Aorta (tissue), 4 donors: Measurements from ENCODE around the gene GLB1L. TPM values are rescaled to one million over a fixed set of nuclear protein-coding genes. Genes with fewer than 3 reads are reported as not detected.

Source experiments
- microRNA-seq, 2 donors: library from miRNA; unstranded; fragments of <30 nt; microRNA quantifications; one replicate each; pipeline ENCODE4 v1.2.0, GENCODE V29; 2020
- polyA plus RNA-seq, 2 donors: library from polyadenylated mRNA; stranded (reverse); fragments of 200-250 nt; gene quantifications; one replicate each; pipeline ENCODE4 v1.2.3, GENCODE V29; 2013
- total RNA-seq, 2 donors: library from RNA; stranded (reverse); fragmentation: NEBNext Ultra II Directional; extraction: Animal tissue kit (Norgen Biotek cat#: 25700); gene quantifications; one replicate each; pipeline ENCODE4 v1.2.1, GENCODE V29; 2021
- donor health status: healthy with polysubstance abuse.
- donor health status: Bipolar disorder and iron deficiency.
- donor health status: DM: no; HTN: no; CAD: no.
- donor health status: DM: yes; HTN: yes; CAD: no.

GLB1L gene
- total and polyA plus RNA-seq, 4 donors = 2.7 to 7.1 (median 3.3) TPM

Small RNAs within 50 kb of the gene (microRNA-seq; reads per million reads assigned to microRNA genes)
- 0 to 0.99 reads per million in 2 donors for gene MIR153-1

Other genes starting within 250 kb of the GLB1L start
- gene CFAP65, start 203.9 kb downstream of the GLB1L start, total RNA-seq = not detected
- gene CFAP65, start 203.9 kb downstream of the GLB1L start, polyA plus RNA-seq = under 1 TPM in 1 of 2 donors, not detected in 1; 0.15 TPM
- not detected for gene IHH, start 184.5 kb downstream of the GLB1L start, total RNA-seq
- gene IHH, start 184.5 kb downstream of the GLB1L start, polyA plus RNA-seq = 1 to 10 TPM in 1 of 2 donors, under 1 TPM in 1; 0.05 to 2.0 TPM
- 1 to 10 TPM; 6.8 to 9.8 TPM for gene NHEJ1, start 84.6 kb downstream of the GLB1L start, total RNA-seq
- gene NHEJ1, start 84.6 kb downstream of the GLB1L start, polyA plus RNA-seq = 1 to 10 TPM; 8.1 to 8.9 TPM
- 1 to 10 TPM; 3.5 to 7.3 TPM for gene SLC23A3, start 75.4 kb downstream of the GLB1L start, total RNA-seq
- gene SLC23A3, start 75.4 kb downstream of the GLB1L start, polyA plus RNA-seq = 1 to 10 TPM; 1.6 to 4.7 TPM
- gene CNPPD1, start 68.5 kb downstream of the GLB1L start, total RNA-seq = 10 to 100 TPM; 36.9 to 50.0 TPM
- 10 to 100 TPM; 23.9 to 52.3 TPM for gene CNPPD1, start 68.5 kb downstream of the GLB1L start, polyA plus RNA-seq
- 10 to 100 TPM; 48.0 to 70.6 TPM for gene RETREG2, start 67.2 kb downstream of the GLB1L start, total RNA-seq
- 10 to 100 TPM; 19.3 to 44.2 TPM for gene RETREG2, start 67.2 kb downstream of the GLB1L start, polyA plus RNA-seq
- gene ZFAND2B, start 38.7 kb downstream of the GLB1L start, total RNA-seq = 10 to 100 TPM; 40.7 to 43.6 TPM
- 10 to 100 TPM; 30.2 to 73.4 TPM for gene ZFAND2B, start 38.7 kb downstream of the GLB1L start, polyA plus RNA-seq
- gene ABCB6, start 26.5 kb downstream of the GLB1L start, total RNA-seq = 10 to 100 TPM; 16.9 to 28.9 TPM
- 10 to 100 TPM; 16.5 to 72.5 TPM for gene ABCB6, start 26.5 kb downstream of the GLB1L start, polyA plus RNA-seq
- 10 to 100 TPM; 33.9 to 36.3 TPM for gene ATG9A, start 15.8 kb downstream of the GLB1L start, total RNA-seq
- 10 to 100 TPM in 1 of 2 donors, 1 to 10 TPM in 1; 9.6 to 36.6 TPM for gene ATG9A, start 15.8 kb downstream of the GLB1L start, polyA plus RNA-seq
- gene ANKZF1, start 15.6 kb downstream of the GLB1L start, total RNA-seq = 10 to 100 TPM; 21.4 to 55.9 TPM
- gene ANKZF1, start 15.6 kb downstream of the GLB1L start, polyA plus RNA-seq = 100 to 1,000 TPM in 1 of 2 donors, 10 to 100 TPM in 1; 12.9 to 101 TPM
- 10 to 100 TPM; 19.7 to 22.6 TPM for gene STK16, start within 50 bp of the GLB1L start, total RNA-seq
- gene STK16, start within 50 bp of the GLB1L start, polyA plus RNA-seq = 10 to 100 TPM; 26.8 to 37.2 TPM
- gene TUBA4B, start 7.8 kb upstream of the GLB1L start, total RNA-seq = not detected
- under 1 TPM in 1 of 2 donors, not detected in 1; 0.28 TPM for gene TUBA4B, start 7.8 kb upstream of the GLB1L start, polyA plus RNA-seq
- gene TUBA4A, start 8.5 kb upstream of the GLB1L start, total RNA-seq = 10 to 100 TPM; 44.3 to 59.2 TPM
- 10 to 100 TPM; 20.3 to 48.3 TPM for gene TUBA4A, start 8.5 kb upstream of the GLB1L start, polyA plus RNA-seq
- 10 to 100 TPM; 54.4 to 54.7 TPM for gene DNAJB2, start 33.9 kb upstream of the GLB1L start, total RNA-seq
- gene DNAJB2, start 33.9 kb upstream of the GLB1L start, polyA plus RNA-seq = 10 to 100 TPM; 45.0 to 58.6 TPM
- under 1 TPM in 1 of 2 donors, not detected in 1; 0.39 TPM for gene PTPRN, start 64.0 kb upstream of the GLB1L start, total RNA-seq
- not detected for gene PTPRN, start 64.0 kb upstream of the GLB1L start, polyA plus RNA-seq
- gene RESP18, start 87.3 kb upstream of the GLB1L start, total RNA-seq = not detected
- gene RESP18, start 87.3 kb upstream of the GLB1L start, polyA plus RNA-seq = not detected
- 10 to 100 TPM; 40.8 to 60.2 TPM for gene DNPEP, start 142.5 kb upstream of the GLB1L start, total RNA-seq
- 100 to 1,000 TPM in 1 of 2 donors, 10 to 100 TPM in 1; 64.7 to 127 TPM for gene DNPEP, start 142.5 kb upstream of the GLB1L start, polyA plus RNA-seq
- gene DES, start 172.9 kb upstream of the GLB1L start, total RNA-seq = 100 to 1,000 TPM; 282 to 314 TPM
- 100 to 1,000 TPM in 1 of 2 donors, 10 to 100 TPM in 1; 22.5 to 145 TPM for gene DES, start 172.9 kb upstream of the GLB1L start, polyA plus RNA-seq
- gene SPEG, start 189.4 kb upstream of the GLB1L start, total RNA-seq = 100 to 1,000 TPM; 261 to 453 TPM
- gene SPEG, start 189.4 kb upstream of the GLB1L start, polyA plus RNA-seq = 1,000 to 10,000 TPM in 1 of 2 donors, 10 to 100 TPM in 1; 81.6 to 1,108 TPM